GM12878 (cell line): Measurements from ENCODE around the gene CYP26C1. TPM values are rescaled to one million over a fixed set of nuclear protein-coding genes. Genes with fewer than 3 reads are reported as not detected.

Experiments
- ATAC-seq: fragments of 200-7000 bp; cut with Tn5 transposase; 3 replicates; pipeline ENCODE4 v1.9.1; 2020; ENCODE audit warnings: mild to moderate bottlenecking, moderate library complexity
- BruUV-seq: library from RNA; stranded (reverse); fragments of 400-500 nt; replicated peaks from 2 replicates; lab custom pipeline; 2021; lab: Mats Ljungman, UMichigan
- CTCF ChIA-PET: fragments of 300-600 bp; sonication (Branson Sonifier 250); formaldehyde crosslinking; extraction: SDS; loops from one replicate; lab custom pipeline; 2021; ENCODE audit warnings: inconsistent platforms; lab: Yijun Ruan, JAX
- POLR2A ChIA-PET: fragments of 350-600 bp; formaldehyde crosslinking; extraction: SDS; loops from one replicate; lab custom pipeline; 2021; ENCODE audit warnings: inconsistent platforms; lab: Charles Lee
- RAD21 ChIA-PET: fragments of 300-600 bp; sonication (Branson Sonifier 250); formaldehyde crosslinking; loops from one replicate; lab custom pipeline; 2023; ENCODE audit warnings: antibody characterized with exemption; ENCODE audit not compliant: unreplicated experiment; lab: Charles Lee
- SMC1A ChIA-PET: fragments of 300-600 bp; sonication (Branson Sonifier 250); formaldehyde crosslinking; loops from one replicate; lab custom pipeline; 2023; ENCODE audit not compliant: unreplicated experiment, uncharacterized antibody; lab: Charles Lee
- DNase-seq: peaks from one replicate; pipeline ENCODE4 v3.0.0-alpha.2; 2011; ENCODE audit warnings: low read depth, low spot score
- FAIRE-seq: peaks from 3 replicates; lab custom pipeline; 2011; peaks lifted over from hg19 to GRCh38; lab: Jason Lieb, UNC
- H2AFZ ChIP-seq: 2 replicates; pipeline ENCODE4 v1.6.0; 2011; ENCODE audit warnings: low read depth, low read length, control low read depth; ENCODE audit not compliant: control insufficient read depth
- H3K27ac ChIP-seq: 2 replicates; pipeline ENCODE4 v1.5.1; 2011; ENCODE audit warnings: control low read depth; ENCODE audit not compliant: control insufficient read depth, insufficient read depth
- H3K27me3 ChIP-seq, 2 experiments: replicated peaks in 1 of 2; 2 replicates each; pipeline versions ENCODE4 v1.6.0 to v1.6.1; 2011; ENCODE audit warnings: low read length in 1 of 2; ENCODE audit not compliant: control insufficient read depth in 2 of 2, insufficient read depth in 2 of 2
- H3K36me3 ChIP-seq, 2 experiments: 2 replicates each; pipeline ENCODE4 v1.5.1; 2011; ENCODE audit warnings: low read length in 1 of 2; ENCODE audit not compliant: control insufficient read depth in 2 of 2, insufficient read depth in 2 of 2
- H3K4me1 ChIP-seq: 2 replicates; pipeline ENCODE4 v1.6.1; 2011; ENCODE audit warnings: mild to moderate bottlenecking, low read length, moderate library complexity, mixed read lengths; ENCODE audit not compliant: control insufficient read depth, insufficient read depth
- H3K4me2 ChIP-seq: 2 replicates; pipeline ENCODE4 v1.6.0; 2011; ENCODE audit warnings: control low read depth; ENCODE audit not compliant: control insufficient read depth, insufficient read depth
- H3K4me3 ChIP-seq: fragments of 200-600 bp; sonication (generic); 2 replicates; pipeline ENCODE4 v1.5.1; 2016
- H3K79me2 ChIP-seq: 2 replicates; pipeline ENCODE4 v1.6.0; 2011; ENCODE audit warnings: low read length; ENCODE audit not compliant: control insufficient read depth, insufficient read depth
- H3K9ac ChIP-seq: 2 replicates; pipeline ENCODE4 v1.8.0; 2011; ENCODE audit warnings: low read length, control low read depth, mixed read lengths; ENCODE audit not compliant: control insufficient read depth, insufficient read depth
- H3K9me3 ChIP-seq: replicated peaks from 3 replicates; pipeline ENCODE4 v1.5.1; 2011; ENCODE audit warnings: mild to moderate bottlenecking, low read length; ENCODE audit not compliant: control insufficient read depth, insufficient read depth
- H4K20me1 ChIP-seq: 2 replicates; pipeline ENCODE4 v1.6.0; 2011; ENCODE audit not compliant: control insufficient read depth, insufficient read depth
- ATF7 ChIP-seq: fragments of 450-650 bp; IDR thresholded peaks from 2 replicates; pipeline ENCODE4 v1.6.1; 2016; ENCODE audit warnings: low read depth, mild to moderate bottlenecking
- CHD1 ChIP-seq: IDR thresholded peaks from 2 replicates; pipeline ENCODE4 v1.6.1; 2012; ENCODE audit warnings: low read depth, low read length, improper control_type of control experiment
- FOS ChIP-seq: IDR thresholded peaks from 3 replicates; pipeline ENCODE4 v1.6.1; 2011; ENCODE audit warnings: borderline replicate concordance; ENCODE audit not compliant: insufficient read length; ENCODE audit errors: extremely low read depth
- GATAD2B ChIP-seq: fragments of 450-650 bp; conservative IDR thresholded peaks from 2 replicates; pipeline ENCODE4 v1.6.1; 2017; ENCODE audit warnings: low read depth, mild to moderate bottlenecking, moderate library complexity
- IKZF1 ChIP-seq: fragments of 450-650 bp; conservative IDR thresholded peaks from 2 replicates; pipeline ENCODE4 v1.6.1; 2017; ENCODE audit warnings: antibody characterized with exemption, mild to moderate bottlenecking
- MLLT1 ChIP-seq: fragments of 450-650 bp; IDR thresholded peaks from 2 replicates; pipeline ENCODE4 v1.6.1; 2016; ENCODE audit warnings: mild to moderate bottlenecking
- MXI1 ChIP-seq: fragments of 150-350 bp; IDR thresholded peaks from 2 replicates; pipeline ENCODE4 v1.6.1; 2011; ENCODE audit warnings: low read depth, mild to moderate bottlenecking, inconsistent platforms, low read length, improper control_type of control experiment
- NFYB ChIP-seq: IDR thresholded peaks from 2 replicates; pipeline ENCODE4 v1.6.1; 2011; ENCODE audit warnings: low read depth, mild to moderate bottlenecking, low read length, improper control_type of control experiment, moderate library complexity; ENCODE audit not compliant: insufficient read depth
- NKRF ChIP-seq: fragments of 450-650 bp; conservative IDR thresholded peaks from 2 replicates; pipeline ENCODE4 v1.6.1; 2017; ENCODE audit warnings: mild to moderate bottlenecking, moderate library complexity
- POU2F2 ChIP-seq: IDR thresholded peaks from 3 replicates; pipeline ENCODE4 v1.6.1; 2011; ENCODE audit warnings: low read depth, mild to moderate bottlenecking, low read length, borderline replicate concordance
- SIN3A ChIP-seq: IDR thresholded peaks from 2 replicates; pipeline ENCODE4 v1.6.1; 2012; ENCODE audit warnings: low read depth, low read length, improper control_type of control experiment
- WGBS: methylation state at CpG from one replicate; pipeline ENCODE4 v1.1.6; 2016; ENCODE audit warnings: low lambda C conversion rate; ENCODE audit not compliant: insufficient replicate concordance, insufficient coverage; ENCODE audit errors: missing lambda C conversion rate; 5-methylcytosine and 5-hydroxymethylcytosine counted together
- in situ Hi-C: fragments of 300-500 bp; cut with MboI; formaldehyde crosslinking; loops from 9 replicates; pipeline ENCODE4 v1.14.3; 2018; ENCODE audit warnings: mixed read lengths
- intact Hi-C: fragments of 100-400 bp; cut with micrococcal nuclease; formaldehyde crosslinking; loops from one replicate; pipeline ENCODE4 v1.14.2; 2022; ENCODE audit not compliant: unreplicated experiment
- polyA plus RNA-seq, 11 experiments: library from polyadenylated mRNA; depleted of rRNA in 4 of 11; unstranded in 6 of 11; stranded (reverse) in 5 of 11; fragments of >200 nt; fragmentation: Nextera tagmentation in 4 of 11; fragmentation: Illumina TruSeq in 1 of 11; extraction: Ambion mirVana in 4 of 11; extraction: Trizol in 1 of 11; gene quantifications; 1 replicate in 1 of 11; 2 replicates in 10 of 11; pipeline versions ENCODE4 v1.2.1 to v1.2.3, GENCODE V29; 2011 to 2016; ENCODE audit warnings: inconsistent platforms in 2 of 11, missing spikeins in 2 of 11, low read depth in 1 of 11
- total RNA-seq, 4 experiments: library from RNA; depleted of rRNA in 3 of 4; stranded (reverse); fragments of >200 nt in 3 of 4; fragmentation: Illumina TruSeq in 1 of 4; extraction: Trizol in 1 of 4; gene quantifications; 2 replicates each; pipeline versions ENCODE4 v1.2.1 to v1.2.3, GENCODE V29; 2013 to 2021
- TF ChIP-seq, protein P1 (sequence below): fragments of 450-650 bp; IDR thresholded peaks from 2 replicates; pipeline ENCODE4 v1.6.1; 2017; ENCODE audit warnings: low read depth, mild to moderate bottlenecking, moderate library complexity

Gene CYP26C1
- total and polyA plus RNA-seq, 10 of the 15 experiments (the other 5 are each of a cell fraction or from before 2014, with no cell fraction given), result under 0.01 to 0.08 TPM; not detected in 8

GRCh38 chr10:93032809-93033137 is 27.8 kb upstream of the CYP26C1 start:
- Histone ChIP-seq H3K27ac (no peak overlapping the region), H2AFZ (no peak overlapping the region), H3K79me2 (no peaks in the 10 kb centered on the region), H3K4me2 (no peak overlapping the region), H3K27me3 (no peaks in the 10 kb centered on the region), H3K9me3 (no peaks in the 10 kb centered on the region), H3K9ac (no peak overlapping the region), H3K36me3 (no peaks in the 10 kb centered on the region), H3K4me3 (no peak overlapping the region), H4K20me1 (no peaks in the 10 kb centered on the region), H3K4me1 (no peaks in the 10 kb centered on the region)
- ChIA-PET POLR2A (no interaction called here), SMC1A (no interaction called here), RAD21 (no interaction called here), CTCF (no interaction called here)
- no TSS peak for BruUV-seq
- WGBS, result 94% methylated on average over 1 of the region's 1 CpG
- TF ChIP-seq, protein P1, sequence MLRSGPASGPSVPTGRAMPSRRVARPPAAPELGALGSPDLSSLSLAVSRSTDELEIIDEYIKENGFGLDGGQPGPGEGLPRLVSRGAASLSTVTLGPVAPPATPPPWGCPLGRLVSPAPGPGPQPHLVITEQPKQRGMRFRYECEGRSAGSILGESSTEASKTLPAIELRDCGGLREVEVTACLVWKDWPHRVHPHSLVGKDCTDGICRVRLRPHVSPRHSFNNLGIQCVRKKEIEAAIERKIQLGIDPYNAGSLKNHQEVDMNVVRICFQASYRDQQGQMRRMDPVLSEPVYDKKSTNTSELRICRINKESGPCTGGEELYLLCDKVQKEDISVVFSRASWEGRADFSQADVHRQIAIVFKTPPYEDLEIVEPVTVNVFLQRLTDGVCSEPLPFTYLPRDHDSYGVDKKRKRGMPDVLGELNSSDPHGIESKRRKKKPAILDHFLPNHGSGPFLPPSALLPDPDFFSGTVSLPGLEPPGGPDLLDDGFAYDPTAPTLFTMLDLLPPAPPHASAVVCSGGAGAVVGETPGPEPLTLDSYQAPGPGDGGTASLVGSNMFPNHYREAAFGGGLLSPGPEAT, result no peak
- no peak for TF ChIP-seq NFYB
- no peak for TF ChIP-seq SIN3A
- no peak for TF ChIP-seq ATF7
- no peak for TF ChIP-seq MLLT1
- no peak for TF ChIP-seq POU2F2
- no peak for TF ChIP-seq MXI1
- no peak for TF ChIP-seq GATAD2B
- TF ChIP-seq FOS, result no peak
- TF ChIP-seq IKZF1, result no peak
- no peak for TF ChIP-seq NKRF
- no peak for TF ChIP-seq CHD1
- intact Hi-C loops, result no loop called here
- DNase-seq (no peak), FAIRE-seq (no peak), ATAC-seq (no peak)
- in situ Hi-C loops, result no loop called here
